Retinal pigment epithelial cell (primary cell): ENCODE results near the gene C14orf132.

ENCODE experiments used
- DNase-seq: peaks from one replicate; pipeline ENCODE4 v3.0.0-alpha.2; 2010; ENCODE audit warnings: low read depth
- H3K4me3 ChIP-seq: 2 replicates; pipeline ENCODE4 v1.5.1; 2011; ENCODE audit warnings: mild to moderate bottlenecking, low read length, control low read depth, moderate library complexity
- TF ChIP-seq, protein P1 (sequence below): conservative IDR thresholded peaks from 2 replicates; pipeline ENCODE4 v1.5.1; 2011; ENCODE audit warnings: low read depth, low read length, control low read depth, inconsistent platforms

The C14orf132 gene

DNA sequence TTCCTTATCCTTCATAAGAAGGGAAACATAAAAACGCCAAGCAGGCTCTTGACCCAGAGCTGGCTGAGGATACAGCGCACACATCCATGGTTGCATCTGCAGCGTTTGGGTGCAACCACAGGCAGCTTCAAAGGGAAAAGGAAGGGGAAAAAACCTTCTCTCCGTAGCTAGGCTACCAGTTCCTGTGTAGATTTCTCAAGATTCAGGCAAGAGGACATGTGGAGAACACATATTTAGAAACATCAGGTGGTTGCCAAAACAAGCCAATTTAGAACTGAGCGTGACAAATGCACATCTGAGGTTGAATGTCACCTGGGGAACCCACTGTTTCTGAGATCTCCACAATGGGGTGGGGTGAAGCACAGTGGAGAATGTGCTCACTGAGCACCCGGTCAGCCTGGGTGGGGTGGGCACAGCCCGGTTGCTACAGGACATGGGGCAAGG lies 87.2 kb downstream of the C14orf132 start:
- no peak for DNase-seq
- TF ChIP-seq, protein P1, sequence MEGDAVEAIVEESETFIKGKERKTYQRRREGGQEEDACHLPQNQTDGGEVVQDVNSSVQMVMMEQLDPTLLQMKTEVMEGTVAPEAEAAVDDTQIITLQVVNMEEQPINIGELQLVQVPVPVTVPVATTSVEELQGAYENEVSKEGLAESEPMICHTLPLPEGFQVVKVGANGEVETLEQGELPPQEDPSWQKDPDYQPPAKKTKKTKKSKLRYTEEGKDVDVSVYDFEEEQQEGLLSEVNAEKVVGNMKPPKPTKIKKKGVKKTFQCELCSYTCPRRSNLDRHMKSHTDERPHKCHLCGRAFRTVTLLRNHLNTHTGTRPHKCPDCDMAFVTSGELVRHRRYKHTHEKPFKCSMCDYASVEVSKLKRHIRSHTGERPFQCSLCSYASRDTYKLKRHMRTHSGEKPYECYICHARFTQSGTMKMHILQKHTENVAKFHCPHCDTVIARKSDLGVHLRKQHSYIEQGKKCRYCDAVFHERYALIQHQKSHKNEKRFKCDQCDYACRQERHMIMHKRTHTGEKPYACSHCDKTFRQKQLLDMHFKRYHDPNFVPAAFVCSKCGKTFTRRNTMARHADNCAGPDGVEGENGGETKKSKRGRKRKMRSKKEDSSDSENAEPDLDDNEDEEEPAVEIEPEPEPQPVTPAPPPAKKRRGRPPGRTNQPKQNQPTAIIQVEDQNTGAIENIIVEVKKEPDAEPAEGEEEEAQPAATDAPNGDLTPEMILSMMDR = no peak
- H3K4me3 ChIP-seq = no peak overlapping the region

GRCh38 chr14:96126783-96127271 lies 87.7 kb downstream of the C14orf132 start:
- no peak for DNase-seq
- no peak overlapping the region for H3K4me3 ChIP-seq
- TF ChIP-seq, protein P1 = no peak

DNA sequence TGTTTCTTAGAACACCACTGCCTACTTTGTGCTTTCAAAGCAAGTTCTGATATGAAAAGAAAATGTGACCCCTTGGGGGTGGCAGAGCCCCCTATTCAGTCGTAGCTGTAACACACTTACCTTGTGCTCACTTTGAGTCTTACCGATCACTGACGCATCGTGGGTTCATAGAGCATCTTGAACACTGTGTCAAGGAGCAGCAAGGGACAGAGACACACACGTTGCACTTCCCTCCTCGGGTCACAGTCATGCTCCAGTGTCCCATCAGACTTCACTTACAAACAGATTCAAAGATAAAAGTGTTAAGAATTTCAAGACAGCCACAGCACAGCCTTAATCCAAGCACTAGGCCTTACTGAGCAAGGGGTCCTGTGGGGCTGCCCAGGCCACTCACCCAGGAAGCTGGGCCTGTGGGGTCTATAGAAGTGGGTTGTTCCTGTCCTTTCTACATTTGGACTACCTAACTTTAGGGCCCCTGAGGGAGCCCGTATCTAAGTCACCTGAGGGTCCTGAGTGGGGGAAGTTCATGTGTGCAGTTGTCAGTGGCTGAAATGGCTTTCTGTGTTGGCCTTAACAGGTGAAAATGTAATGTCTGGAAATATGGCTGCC lies 90.1 kb downstream of the C14orf132 start:
- no peak for DNase-seq
- no peak overlapping the region for H3K4me3 ChIP-seq
- TF ChIP-seq, protein P1 = no peak

DNA sequence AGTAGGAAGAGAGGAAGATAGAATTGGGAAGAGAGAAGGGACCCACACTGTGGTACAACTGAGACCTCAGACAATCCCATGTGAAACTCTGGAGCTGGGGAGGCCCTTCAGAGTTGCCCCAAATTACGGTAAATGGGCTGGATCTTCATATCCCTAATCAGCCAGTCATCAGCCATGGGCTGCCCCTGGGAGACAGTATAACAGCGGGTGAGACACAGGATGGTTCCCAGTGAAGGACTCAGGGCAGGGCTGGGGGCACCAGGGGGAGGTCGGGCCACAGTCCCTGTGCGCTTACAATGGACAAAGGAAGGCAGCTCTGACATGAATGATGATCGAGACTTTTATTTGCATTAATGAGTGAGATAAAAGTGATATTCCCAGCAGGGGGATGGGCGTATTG lies 91.2 kb downstream of the C14orf132 start:
- TF ChIP-seq, protein P1 = no peak
- no peak overlapping the region for H3K4me3 ChIP-seq
- no peak for DNase-seq

- H3K4me3 ChIP-seq = no peak overlapping the region
- DNase-seq = no peak
Measured at GRCh38 chr14:96130854-96131253, 91.7 kb downstream of the C14orf132 start.

GRCh38 chr14:96131836-96132235 lies 92.7 kb downstream of the C14orf132 start:
- DNase-seq = no peak
- TF ChIP-seq, protein P1 = no peak

More at GRCh38 chr14:96130854-96131253, 91.7 kb downstream of the C14orf132 start:
- TF ChIP-seq, protein P1 = no peak

DNA sequence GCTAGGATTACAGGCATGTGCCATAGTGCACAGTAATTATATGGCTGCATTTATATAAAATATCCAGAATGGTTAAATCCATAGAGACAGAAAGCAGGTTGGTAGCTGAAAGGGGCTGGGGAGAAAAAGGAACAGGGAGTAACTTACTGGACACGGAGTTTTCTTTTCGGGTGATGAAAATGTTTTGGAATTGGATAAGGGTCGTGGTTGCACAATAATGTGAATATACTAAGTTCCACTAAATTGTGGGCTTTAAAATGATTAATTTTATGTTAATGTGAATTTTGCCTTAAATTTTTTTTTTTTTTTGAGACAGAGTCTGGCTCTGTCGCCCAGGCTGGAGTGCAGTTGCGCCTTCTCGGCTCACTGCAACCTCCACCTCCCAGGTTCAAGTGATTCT lies 95.3 kb downstream of the C14orf132 start:
- H3K4me3 ChIP-seq = no peak overlapping the region
- TF ChIP-seq, protein P1 = no peak
- DNase-seq = no peak

More at GRCh38 chr14:96131836-96132235, 92.7 kb downstream of the C14orf132 start:
- no peak overlapping the region for H3K4me3 ChIP-seq
